Stimulated activated CD4-positive, alpha-beta T cell treated with anti-CD3 and anti-CD28 coated beads, Interleukin-12 subunit alpha, Interleukin-12 subunit beta, amount 100 ng/mL, for 24 hours (primary cell): Measurements from ENCODE around the gene ZNF571.

Source experiments
- DNase-seq, 2 experiments: peaks; one replicate each; pipeline ENCODE4 v3.0.0-alpha.2; 2020; ENCODE audit warnings: low read depth in 2 of 2

The ZNF571 gene

DNA sequence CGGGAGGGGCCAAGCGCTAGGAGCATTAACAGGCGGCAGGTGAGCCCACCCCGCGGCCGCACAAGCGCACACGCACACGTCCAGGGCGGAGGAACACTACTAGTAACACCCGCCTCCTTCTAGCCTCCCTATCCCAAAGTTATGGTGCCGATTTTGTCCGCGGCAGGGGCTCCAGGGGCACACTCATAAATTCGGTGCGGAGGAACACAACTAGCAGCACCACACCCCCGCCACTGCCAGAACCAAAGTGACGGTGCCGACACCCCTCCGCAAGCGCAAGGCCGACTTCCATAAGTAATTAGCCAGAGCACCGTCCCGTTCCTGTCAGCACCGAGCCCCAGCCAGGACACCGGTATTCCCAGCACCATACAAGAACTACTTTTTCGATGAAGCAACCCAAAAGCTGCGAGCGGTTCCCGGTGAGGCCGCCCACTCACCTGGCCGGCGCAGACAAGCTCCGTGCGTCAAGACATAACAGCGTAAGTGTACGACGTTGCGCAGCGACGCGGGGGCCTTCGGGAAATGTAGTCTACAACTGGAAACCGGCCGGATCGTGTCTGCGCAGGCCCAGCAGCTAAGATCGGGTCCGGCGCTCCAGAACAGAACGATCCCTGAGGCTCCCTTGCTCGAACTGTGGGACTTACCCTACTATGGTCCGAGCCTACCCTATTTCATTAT, at the start of gene ZNF571, which contains the start of gene ZNF540:
Gene ZNF571 (minus strand): TSS at position 489 of the 678 bp plus-strand sequence. CDS start 8,116 bp downstream, outside the sequence.
Gene ZNF540 (plus strand): TSS at position 573 of the 678 bp plus-strand sequence. CDS start 3,572 bp downstream, outside the sequence.
- peak; percentile 85 to 89 for DNase-seq

- no peak for DNase-seq
Measured at GRCh38 chr19:37635076-37636056, 40.8 kb upstream of the ZNF571 start.

DNA sequence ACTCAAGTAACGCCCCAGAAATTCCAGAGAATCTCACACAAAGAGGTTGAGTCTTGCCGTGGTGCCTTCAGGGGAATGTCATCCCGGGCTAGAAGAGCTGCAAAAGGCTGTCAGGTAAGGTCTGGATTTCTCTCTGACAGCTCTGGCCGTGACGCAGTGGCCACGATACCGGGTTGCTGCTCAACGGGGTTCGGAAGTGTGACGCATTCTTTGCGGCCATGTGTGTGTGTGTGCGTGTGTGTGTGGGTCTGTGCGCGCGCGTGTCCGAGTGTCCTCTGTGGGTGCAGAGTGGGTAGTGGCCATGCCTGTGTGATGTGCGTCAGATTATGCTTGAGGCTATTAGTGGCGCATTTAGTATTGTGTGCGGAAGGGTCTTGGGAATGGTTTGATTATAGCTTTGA, 390 bp upstream of the ZNF571 start:
- peak; percentile 24 to 47 for DNase-seq

GRCh38 chr19:37593996-37594303, 642 bp downstream of the ZNF571 start:
- DNase-seq: no peak

GRCh38 chr19:37583340-37583739, 11.3 kb downstream of the ZNF571 start:
- DNase-seq: no peak

DNA sequence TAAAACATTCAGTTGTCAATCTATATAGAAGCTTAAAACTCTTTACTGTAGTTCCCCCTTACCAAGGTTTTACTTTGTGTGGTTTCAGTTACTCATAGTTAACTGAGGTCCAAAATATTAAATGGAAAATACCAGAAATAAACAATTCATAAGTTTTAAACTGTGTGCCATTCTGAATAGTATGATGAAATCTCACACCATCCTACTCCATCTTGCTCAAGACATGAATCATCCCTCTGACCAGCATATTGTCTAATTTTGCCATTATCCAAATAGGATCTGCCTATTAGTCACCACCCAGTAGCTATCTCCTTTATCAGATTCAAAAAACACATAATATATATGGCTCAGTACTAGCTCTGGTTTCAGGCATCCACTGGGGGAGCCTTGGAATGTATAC, 22.4 kb downstream of the ZNF571 start:
- no peak for DNase-seq

GRCh38 chr19:37565370-37565669, 29.3 kb downstream of the ZNF571 start:
- DNase-seq: no peak

- DNase-seq: no peak
Measured at GRCh38 chr19:37564624-37565369, 29.8 kb downstream of the ZNF571 start.

DNA sequence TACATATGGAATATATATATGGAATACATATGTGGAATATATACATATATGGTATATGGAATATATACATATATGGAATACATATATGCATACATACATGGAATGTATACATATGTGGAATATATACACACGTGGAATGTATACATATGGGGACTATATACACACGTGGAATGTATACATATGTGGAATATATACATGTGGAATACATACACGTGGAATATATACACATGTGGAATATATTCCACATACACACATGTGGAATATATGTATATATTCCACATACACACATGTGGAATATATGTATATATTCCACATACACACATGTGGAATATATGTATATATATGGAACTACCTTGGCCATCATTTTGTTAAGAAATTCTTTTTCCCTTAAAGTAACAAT, 31.1 kb downstream of the ZNF571 start:
- DNase-seq: no peak

DNA sequence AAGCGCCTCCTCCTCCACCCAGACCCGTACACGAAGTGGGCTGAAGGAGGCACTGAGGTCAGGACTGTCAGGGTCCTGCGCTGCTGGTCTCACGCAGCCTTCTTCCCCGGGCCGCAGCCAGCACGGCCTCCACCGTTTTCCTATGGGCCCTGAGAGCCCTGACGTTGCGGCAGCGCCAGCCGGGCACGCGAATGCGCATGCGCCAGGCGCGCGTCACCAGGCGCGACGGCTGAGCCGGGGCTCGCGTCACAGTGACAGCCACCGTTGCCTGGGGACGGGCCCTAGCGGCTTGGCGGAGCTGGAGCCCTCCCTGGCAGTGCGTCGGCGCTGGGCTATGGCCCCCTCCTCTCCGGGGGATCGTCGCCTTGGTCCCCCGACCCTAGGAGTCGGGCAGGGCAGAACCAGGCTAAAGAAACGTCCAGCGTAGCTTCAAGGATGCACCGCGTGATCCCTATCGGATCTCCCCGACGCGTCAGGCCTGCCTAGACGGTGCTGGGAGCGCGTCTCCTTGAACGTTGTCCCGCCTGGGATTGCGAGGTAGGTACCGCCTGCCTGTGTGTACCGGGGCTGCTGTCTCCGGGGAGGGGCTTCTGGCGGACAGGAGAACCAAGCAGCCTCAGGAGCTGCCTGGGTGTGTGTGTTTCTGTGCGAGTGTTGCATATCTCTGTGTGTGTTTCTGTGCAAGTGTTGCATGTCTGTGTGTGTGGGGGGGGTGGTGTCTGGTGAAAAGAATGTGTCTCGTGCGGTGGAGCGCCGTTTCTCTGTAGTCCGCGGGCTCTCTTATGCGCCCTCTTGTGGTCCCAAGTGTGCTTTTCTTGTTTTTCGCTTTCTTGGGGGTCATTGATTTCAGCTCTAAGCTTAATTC, 43.2 kb downstream of the ZNF571 start:
- DNase-seq: peak; percentile 7 to 31

- DNase-seq: no peak
Measured at GRCh38 chr19:37537391-37537947, 57.1 kb downstream of the ZNF571 start.

DNA sequence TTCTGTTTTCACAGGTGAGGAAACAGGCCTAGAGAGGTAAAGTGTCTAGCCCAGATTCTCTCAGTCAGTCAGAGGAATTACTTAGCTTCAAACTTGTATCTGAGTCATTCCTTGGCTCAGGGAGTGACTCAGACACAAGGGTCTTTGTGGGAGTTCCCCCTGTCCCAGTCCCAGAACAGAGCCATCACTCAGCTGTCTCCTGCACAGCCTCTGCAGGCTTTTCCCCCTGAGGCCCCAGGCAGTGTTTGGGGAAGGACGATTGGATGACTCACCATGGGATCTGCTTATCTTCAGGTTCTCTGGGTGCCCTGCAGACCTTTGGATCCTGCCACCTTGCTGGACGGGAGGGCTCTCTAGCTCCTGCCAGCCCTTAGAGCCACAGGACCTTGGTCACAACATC, 74.7 kb downstream of the ZNF571 start:
- DNase-seq: no peak
